Activated T-helper 9 cell treated with anti-CD3 and anti-CD28 coated beads, Interleukin-2, amount 50 U/mL, for 16 hours (primary cell): Measurements from ENCODE around the gene CCR4.
"Not testable (repeated sequence)": the region's sequence is repeated elsewhere in the genome, so short reads cannot be mapped to it uniquely, and the experiment has no call there.

Experiments used
- DNase-seq: peaks from one replicate; pipeline ENCODE4 v3.0.0-alpha.2; 2020; ENCODE audit warnings: low read depth

The CCR4 gene

GRCh38 chr3:32983124-32983523, 31.7 kb downstream of the CCR4 start:
- no peak for DNase-seq

GRCh38 chr3:32984918-32985317, 33.5 kb downstream of the CCR4 start:
- not testable (repeated sequence) for DNase-seq

GRCh38 chr3:32989171-32989570, 37.7 kb downstream of the CCR4 start:
- no peak for DNase-seq

- no peak for DNase-seq
Observed at GRCh38 chr3:32990116-32990515, 38.7 kb downstream of the CCR4 start.

- DNase-seq = no peak
Observed at GRCh38 chr3:32991781-32992180, 40.3 kb downstream of the CCR4 start.

GRCh38 chr3:32992310-32992686, 40.9 kb downstream of the CCR4 start:
- no peak for DNase-seq

- no peak for DNase-seq
Observed at GRCh38 chr3:32994045-32994444, 42.6 kb downstream of the CCR4 start.

GRCh38 chr3:32995098-32995497, 43.7 kb downstream of the CCR4 start:
- DNase-seq = no peak

GRCh38 chr3:32996048-32996754, 44.8 kb downstream of the CCR4 start:
- DNase-seq = no peak

- DNase-seq = no peak
Observed at GRCh38 chr3:32996755-32997091, 45.3 kb downstream of the CCR4 start.

- DNase-seq = no peak
Observed at GRCh38 chr3:32998631-32999451, 47.4 kb downstream of the CCR4 start.

GRCh38 chr3:33000691-33001385, 49.4 kb downstream of the CCR4 start:
- DNase-seq = no peak

GRCh38 chr3:33001889-33002288, 50.4 kb downstream of the CCR4 start:
- no peak for DNase-seq

GRCh38 chr3:33003308-33003707, 51.9 kb downstream of the CCR4 start:
- DNase-seq = no peak

- no peak for DNase-seq
Observed at GRCh38 chr3:33004205-33004604, 52.8 kb downstream of the CCR4 start.

- no peak for DNase-seq
Observed at GRCh38 chr3:33004961-33005360, 53.5 kb downstream of the CCR4 start.
